HG02798 (cell line): ENCODE measurements around the gene SCAF4.
"Not testable (repeated sequence)": the region's sequence is repeated elsewhere in the genome, so short reads cannot be mapped to it uniquely, and the experiment has no call there.

Source experiments
- ATAC-seq: cut with Tn5 transposase; IDR thresholded peaks from one replicate; pipeline ENCODE4 v1.9.1; 2021; ENCODE audit warnings: mild to moderate bottlenecking; ENCODE audit not compliant: unreplicated experiment, poor library complexity

Gene SCAF4

GRCh38 chr21:31737586-31738397, 5.9 kb upstream of the SCAF4 start:
- ATAC-seq, result not testable (repeated sequence)

- no peak for ATAC-seq
Measured at GRCh38 chr21:31735511-31735992, 3.6 kb upstream of the SCAF4 start.

- ATAC-seq, result no peak
Measured at GRCh38 chr21:31733551-31734149, 1.7 kb upstream of the SCAF4 start.

GRCh38 chr21:31732597-31733550, 956 bp upstream of the SCAF4 start:
- no peak for ATAC-seq

- ATAC-seq, result peak; percentile 4
Measured at GRCh38 chr21:31731056-31731856, 662 bp downstream of the SCAF4 start.

- no peak for ATAC-seq
Measured at GRCh38 chr21:31730712-31731055, 1.2 kb downstream of the SCAF4 start.

- no peak for ATAC-seq
Measured at GRCh38 chr21:31729622-31730343, 2.1 kb downstream of the SCAF4 start.

- ATAC-seq, result no peak
Measured at GRCh38 chr21:31728952-31729351, 3.0 kb downstream of the SCAF4 start.

- ATAC-seq, result no peak
Measured at GRCh38 chr21:31728191-31728590, 3.7 kb downstream of the SCAF4 start.

GRCh38 chr21:31727181-31727580, 4.7 kb downstream of the SCAF4 start:
- ATAC-seq, result no peak

- no peak for ATAC-seq
Measured at GRCh38 chr21:31726407-31726806, 5.5 kb downstream of the SCAF4 start.

- no peak for ATAC-seq
Measured at GRCh38 chr21:31725202-31725839, 6.6 kb downstream of the SCAF4 start.

GRCh38 chr21:31724552-31724951, 7.4 kb downstream of the SCAF4 start:
- no peak for ATAC-seq

- no peak for ATAC-seq
Measured at GRCh38 chr21:31721381-31721780, 10.5 kb downstream of the SCAF4 start.

- ATAC-seq, result no peak
Measured at GRCh38 chr21:31720739-31721138, 11.2 kb downstream of the SCAF4 start.

- no peak for ATAC-seq
Measured at GRCh38 chr21:31720330-31720729, 11.6 kb downstream of the SCAF4 start.

GRCh38 chr21:31716106-31716505, 15.8 kb downstream of the SCAF4 start:
- ATAC-seq, result no peak

GRCh38 chr21:31714741-31715365, 17.1 kb downstream of the SCAF4 start:
- ATAC-seq, result no peak
